IMR-90 (cell line): Measurements from ENCODE around the gene SRSF4. TPM values are rescaled to one million over a fixed set of nuclear protein-coding genes. Genes with fewer than 3 reads are reported as not detected.

ENCODE experiments used
- ATAC-seq: fragments of 200-7000 bp; cut with Tn5 transposase; 2 replicates; pipeline ENCODE4 v1.9.1; 2020; ENCODE audit warnings: low read depth, mild to moderate bottlenecking, moderate library complexity
- BruUV-seq: library from RNA; stranded (reverse); fragments of 400-500 nt; replicated peaks from 2 replicates; lab custom pipeline; 2021; lab: Mats Ljungman, UMichigan
- CTCF ChIA-PET: fragments of 300-600 bp; formaldehyde crosslinking; extraction: SDS; loops from one replicate; lab custom pipeline; 2021; ENCODE audit warnings: antibody characterized with exemption; lab: Yijun Ruan, JAX
- POLR2A ChIA-PET: fragments of 300-600 bp; sonication (Branson Sonifier 250); formaldehyde crosslinking; loops from one replicate; lab custom pipeline; 2022; ENCODE audit warnings: antibody characterized with exemption; ENCODE audit not compliant: unreplicated experiment; lab: Charles Lee
- DNase-seq: peaks from one replicate; pipeline ENCODE4 v3.0.0; 2013
- H2AFZ ChIP-seq: replicated peaks from 2 replicates; pipeline ENCODE3; 2013; ENCODE audit warnings: low read length, mild to moderate bottlenecking; ENCODE audit not compliant: poor library complexity
- H2AK5ac ChIP-seq: 2 replicates; pipeline ENCODE4 v1.6.1; 2013; ENCODE audit warnings: low read depth, low read length, inconsistent platforms
- H2AK9ac ChIP-seq: replicated peaks from 2 replicates; pipeline ENCODE3; 2013; ENCODE audit warnings: mild to moderate bottlenecking, low read depth, low read length, moderate library complexity; ENCODE audit not compliant: poor library complexity
- H2BK120ac ChIP-seq: 2 replicates; pipeline ENCODE4 v1.6.1; 2013; ENCODE audit warnings: low read depth, low read length, inconsistent platforms
- H2BK15ac ChIP-seq: 3 replicates; pipeline ENCODE4 v1.6.1; 2013; ENCODE audit warnings: low read depth, low read length, inconsistent platforms
- H2BK20ac ChIP-seq: 2 replicates; pipeline ENCODE4 v1.6.1; 2013; ENCODE audit warnings: low read depth, mild to moderate bottlenecking, inconsistent platforms, low read length, moderate library complexity
- H2BK5ac ChIP-seq: 2 replicates; pipeline ENCODE4 v1.6.1; 2013; ENCODE audit warnings: mild to moderate bottlenecking, low read depth, low read length, inconsistent platforms; ENCODE audit not compliant: poor library complexity, severe bottlenecking
- H3K14ac ChIP-seq: replicated peaks from 2 replicates; pipeline ENCODE4 v1.6.1; 2013; ENCODE audit warnings: low read depth, low read length, inconsistent platforms
- H3K18ac ChIP-seq: 2 replicates; pipeline ENCODE4 v1.6.1; 2013; ENCODE audit warnings: low read depth, low read length, control low read depth
- H3K23ac ChIP-seq: 2 replicates; pipeline ENCODE4 v1.6.1; 2013; ENCODE audit warnings: low read depth, low read length, inconsistent platforms
- H3K27ac ChIP-seq: 2 replicates; pipeline ENCODE4 v1.5.1; 2013; ENCODE audit warnings: mild to moderate bottlenecking, control low read depth, low read length; ENCODE audit not compliant: insufficient read depth
- H3K27me3 ChIP-seq: 2 replicates; pipeline ENCODE4 v1.6.1; 2013; ENCODE audit warnings: low read length; ENCODE audit not compliant: control insufficient read depth, insufficient read depth
- H3K36me3 ChIP-seq: 2 replicates; pipeline ENCODE4 v1.6.1; 2013; ENCODE audit warnings: low read length, mixed read lengths; ENCODE audit not compliant: control insufficient read depth, insufficient read depth
- H3K4ac ChIP-seq: 2 replicates; pipeline ENCODE4 v1.6.1; 2013; ENCODE audit warnings: low read depth, low read length, inconsistent platforms
- H3K4me1 ChIP-seq: 2 replicates; pipeline ENCODE4 v1.6.1; 2013; ENCODE audit warnings: low read length, mixed read lengths; ENCODE audit not compliant: control insufficient read depth, insufficient read depth
- H3K4me2 ChIP-seq: 2 replicates; pipeline ENCODE4 v1.6.1; 2013; ENCODE audit warnings: low read depth, mild to moderate bottlenecking, control low read depth, low read length, moderate library complexity
- H3K4me3 ChIP-seq: 2 replicates; pipeline ENCODE4 v1.5.1; 2013; ENCODE audit warnings: low read depth, mild to moderate bottlenecking, control low read depth, low read length, moderate library complexity; ENCODE audit not compliant: insufficient read depth
- H3K56ac ChIP-seq: 2 replicates; pipeline ENCODE4 v1.6.1; 2013; ENCODE audit warnings: low read length, inconsistent platforms; ENCODE audit not compliant: insufficient read depth; ENCODE audit errors: extremely low read depth
- H3K79me1 ChIP-seq, 2 experiments: 2 replicates each; pipeline ENCODE4 v1.6.1; 2013; ENCODE audit warnings: low read length in 2 of 2, inconsistent platforms in 1 of 2, low read depth in 1 of 2
- H3K9ac ChIP-seq: 2 replicates; pipeline ENCODE4 v1.6.1; 2013; ENCODE audit warnings: low read depth, low read length, control low read depth
- H3K9me1 ChIP-seq: 2 replicates; pipeline ENCODE4 v1.6.1; 2013; ENCODE audit warnings: low read length, inconsistent platforms; ENCODE audit not compliant: insufficient read depth
- H3K9me3 ChIP-seq: 2 replicates; pipeline ENCODE4 v1.6.1; 2013; ENCODE audit warnings: low read length; ENCODE audit not compliant: control insufficient read depth, insufficient read depth
- H4K20me1 ChIP-seq: 2 replicates; pipeline ENCODE4 v1.6.1; 2013; ENCODE audit warnings: low read length, inconsistent platforms; ENCODE audit not compliant: insufficient read depth
- H4K5ac ChIP-seq: 2 replicates; pipeline ENCODE4 v1.6.1; 2013; ENCODE audit warnings: mild to moderate bottlenecking, low read depth, low read length, control low read depth
- H4K8ac ChIP-seq, 2 experiments: 2 replicates each; pipeline ENCODE4 v1.6.1; 2013; ENCODE audit warnings: low read depth in 2 of 2, low read length in 2 of 2, control low read depth in 1 of 2, inconsistent platforms in 1 of 2
- H4K91ac ChIP-seq: 2 replicates; pipeline ENCODE4 v1.6.1; 2013; ENCODE audit warnings: low read depth, low read length, inconsistent platforms; ENCODE audit not compliant: insufficient read depth
- BHLHE40 ChIP-seq: fragments of 150-350 bp; IDR thresholded peaks from 2 replicates; pipeline ENCODE4 v1.6.1; 2016; ENCODE audit warnings: mild to moderate bottlenecking, low read depth, low read length
- CEBPB ChIP-seq: IDR thresholded peaks from 2 replicates; pipeline ENCODE4 v1.6.1; 2012; ENCODE audit warnings: low read depth, low read length, improper control_type of control experiment
- CHD1 ChIP-seq: IDR thresholded peaks from 2 replicates; pipeline ENCODE4 v1.6.1; 2012; ENCODE audit warnings: low read depth, low read length, improper control_type of control experiment
- FOS ChIP-seq: fragments of 150-350 bp; IDR thresholded peaks from 2 replicates; pipeline ENCODE4 v1.6.1; 2016; ENCODE audit warnings: low read depth, low read length
- MAFK ChIP-seq: IDR thresholded peaks from 2 replicates; pipeline ENCODE4 v1.6.1; 2012; ENCODE audit warnings: low read depth, low read length, improper control_type of control experiment
- MAZ ChIP-seq: IDR thresholded peaks from 2 replicates; pipeline ENCODE4 v1.6.1; 2012; ENCODE audit warnings: low read depth, mild to moderate bottlenecking, low read length, improper control_type of control experiment, moderate library complexity, borderline replicate concordance
- MXI1 ChIP-seq: IDR thresholded peaks from 2 replicates; pipeline ENCODE4 v1.6.1; 2012; ENCODE audit warnings: low read depth, mild to moderate bottlenecking, low read length, moderate library complexity, borderline replicate concordance
- NFE2L2 ChIP-seq: fragments of 150-350 bp; IDR thresholded peaks from 2 replicates; pipeline ENCODE4 v1.6.1; 2016; ENCODE audit warnings: low read depth, mild to moderate bottlenecking, low read length
- POLR2A ChIP-seq: IDR thresholded peaks from 2 replicates; pipeline ENCODE4 v1.6.1; 2012; ENCODE audit warnings: mild to moderate bottlenecking, low read depth, low read length
- RCOR1 ChIP-seq: IDR thresholded peaks from 2 replicates; pipeline ENCODE4 v1.6.1; 2012; ENCODE audit warnings: mild to moderate bottlenecking, low read length, improper control_type of control experiment; ENCODE audit not compliant: insufficient replicate concordance
- RFX5 ChIP-seq: IDR thresholded peaks from 2 replicates; pipeline ENCODE4 v1.8.0; 2012; ENCODE audit warnings: low read depth, mild to moderate bottlenecking, low read length, moderate library complexity
- SMC3 ChIP-seq: fragments of 150-350 bp; IDR thresholded peaks from 2 replicates; pipeline ENCODE4 v1.6.1; 2016; ENCODE audit warnings: low read depth, mild to moderate bottlenecking, antibody characterized with exemption, low read length, moderate library complexity
- WGBS, 2 experiments: methylation state at CpG; one replicate each; pipeline versions ENCODE4 v1.1.5 to v1.1.7; 2013; ENCODE audit warnings: missing lambda C conversion rate in 2 of 2; ENCODE audit not compliant: insufficient read length in 1 of 2; ENCODE audit errors: extremely low coverage in 2 of 2; 5-methylcytosine and 5-hydroxymethylcytosine counted together
- dilution Hi-C: fragments of 300-500 bp; cut with HindIII; formaldehyde crosslinking; loops from one replicate; pipeline ENCODE4 v1.14.3; 2018; ENCODE audit warnings: low sequenced_read_pairs; ENCODE audit not compliant: unreplicated experiment
- in situ Hi-C: fragments of 300-500 bp; cut with MboI; formaldehyde crosslinking; loops from 3 replicates; pipeline ENCODE4 v1.14.3; 2019; ENCODE audit warnings: low sequenced_read_pairs, inconsistent platforms, mixed read lengths
- intact Hi-C: fragments of 100-400 bp; cut with micrococcal nuclease; formaldehyde crosslinking; loops from 2 replicates; pipeline ENCODE4 v1.10.0; 2022
- polyA plus RNA-seq, 3 experiments: library from polyadenylated mRNA; depleted of rRNA; stranded (reverse); fragments of >200 nt; gene quantifications; 2 replicates each; pipeline ENCODE4 v1.2.3, GENCODE V29; 2012; ENCODE audit warnings: low replicate concordance in 1 of 3
- total RNA-seq: library from RNA; depleted of rRNA; stranded (reverse); fragments of >200 nt; gene quantifications from 2 replicates; pipeline ENCODE4 v1.2.3, GENCODE V29; 2012
- TF ChIP-seq, protein P1 (sequence below): conservative IDR thresholded peaks from 2 replicates; pipeline ENCODE4 v1.5.1; 2012; ENCODE audit warnings: mild to moderate bottlenecking, low read depth, low read length, improper control_type of control experiment
- TF ChIP-seq, protein P2 (sequence below): fragments of 150-350 bp; IDR thresholded peaks from 2 replicates; pipeline ENCODE4 v1.6.1; 2016; ENCODE audit warnings: low read depth, mild to moderate bottlenecking, low read length, moderate library complexity, borderline replicate concordance
- TF ChIP-seq, protein P3 (sequence below): fragments of 150-350 bp; IDR thresholded peaks from 2 replicates; pipeline ENCODE4 v1.6.1; 2017; ENCODE audit warnings: mild to moderate bottlenecking, antibody characterized with exemption, low read length, low read depth

SRSF4 gene
- total and polyA plus RNA-seq, 2 of the 4 experiments (the other 2 are of a cell fraction): 20.8 to 48.5 TPM

DNA sequence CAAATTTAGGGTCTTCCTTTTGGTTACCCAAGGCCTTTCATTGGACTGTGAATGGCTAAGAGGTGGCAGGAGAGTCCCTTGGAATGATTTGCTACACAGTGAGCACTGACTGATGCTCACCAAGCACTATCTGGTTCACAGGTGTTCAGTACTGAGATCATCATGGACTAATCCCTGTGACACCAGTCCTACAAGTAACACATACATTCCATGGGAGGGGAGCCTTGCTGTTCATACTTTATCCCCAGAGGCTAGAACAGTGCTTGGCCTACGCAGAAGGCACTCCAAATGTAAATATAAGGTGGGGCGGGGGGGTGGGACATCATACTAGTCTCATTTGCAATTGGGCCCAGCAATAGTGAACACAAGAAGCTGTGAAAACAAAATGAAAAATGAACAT, 37.5 kb downstream of the SRSF4 start (continued):
- TF ChIP-seq BHLHE40 (no peak), MAZ (no peak)

DNA sequence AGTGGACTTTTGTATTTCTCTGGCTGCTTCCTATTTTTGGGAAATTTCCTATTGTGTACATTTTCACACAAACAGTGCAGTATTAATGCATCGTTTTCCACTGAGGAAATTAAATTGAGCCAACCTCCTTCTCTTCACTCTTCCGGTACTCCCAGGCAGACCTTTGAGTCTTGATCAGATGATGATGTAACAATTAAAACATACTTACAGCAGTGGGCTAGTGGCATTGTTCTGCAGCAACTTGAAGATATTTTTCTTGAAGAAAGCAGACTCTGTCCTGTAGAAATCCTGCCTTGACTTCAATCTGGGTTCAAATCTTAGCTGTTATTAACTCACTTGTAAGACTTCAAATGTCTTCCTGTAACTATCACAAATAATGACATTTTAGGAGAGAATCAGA, 39.0 kb downstream of the SRSF4 start:
- Histone ChIP-seq H2AFZ (no peak overlapping the region), H3K9me1 (peaks cover 8% of the 10 kb centered on the region; the same call in 1 of the 2 replicates), H4K5ac (no peak overlapping the region), H2BK5ac (no peak overlapping the region), H4K20me1 (peaks cover 14% of the 10 kb centered on the region), H3K27me3 (no peaks in the 10 kb centered on the region), H3K27ac (no peak overlapping the region), H3K4ac (no peak overlapping the region), H3K79me1 (peaks cover 5 to 22% of the 10 kb centered on the region in 2 experiments; a peak in 3 of 4 replicates), H2BK15ac (no peak overlapping the region), H4K91ac (no peak overlapping the region), H3K9me3 (no peaks in the 10 kb centered on the region), H4K8ac (no peak overlapping the region), H3K4me2 (no peak overlapping the region), H3K4me1 (peaks cover 9% of the 10 kb centered on the region), H3K36me3 (peaks cover 9% of the 10 kb centered on the region), H3K56ac (no peak overlapping the region), H3K14ac (no peak overlapping the region), H3K9ac (no peak overlapping the region), H3K23ac (no peak overlapping the region), H2BK20ac (no peak overlapping the region), H2AK9ac (no peak overlapping the region), H2AK5ac (no peak overlapping the region), H2BK120ac (no peak overlapping the region), H3K4me3 (no peak overlapping the region), H3K18ac (no peak overlapping the region)
- no peak for TF ChIP-seq MAFK
- TF ChIP-seq FOS: no peak
- no peak for TF ChIP-seq CEBPB
- TF ChIP-seq MAZ: no peak
- TF ChIP-seq CHD1: no peak
- no peak for TF ChIP-seq MXI1
- TF ChIP-seq, protein P1, sequence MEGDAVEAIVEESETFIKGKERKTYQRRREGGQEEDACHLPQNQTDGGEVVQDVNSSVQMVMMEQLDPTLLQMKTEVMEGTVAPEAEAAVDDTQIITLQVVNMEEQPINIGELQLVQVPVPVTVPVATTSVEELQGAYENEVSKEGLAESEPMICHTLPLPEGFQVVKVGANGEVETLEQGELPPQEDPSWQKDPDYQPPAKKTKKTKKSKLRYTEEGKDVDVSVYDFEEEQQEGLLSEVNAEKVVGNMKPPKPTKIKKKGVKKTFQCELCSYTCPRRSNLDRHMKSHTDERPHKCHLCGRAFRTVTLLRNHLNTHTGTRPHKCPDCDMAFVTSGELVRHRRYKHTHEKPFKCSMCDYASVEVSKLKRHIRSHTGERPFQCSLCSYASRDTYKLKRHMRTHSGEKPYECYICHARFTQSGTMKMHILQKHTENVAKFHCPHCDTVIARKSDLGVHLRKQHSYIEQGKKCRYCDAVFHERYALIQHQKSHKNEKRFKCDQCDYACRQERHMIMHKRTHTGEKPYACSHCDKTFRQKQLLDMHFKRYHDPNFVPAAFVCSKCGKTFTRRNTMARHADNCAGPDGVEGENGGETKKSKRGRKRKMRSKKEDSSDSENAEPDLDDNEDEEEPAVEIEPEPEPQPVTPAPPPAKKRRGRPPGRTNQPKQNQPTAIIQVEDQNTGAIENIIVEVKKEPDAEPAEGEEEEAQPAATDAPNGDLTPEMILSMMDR: no peak
- no peak for TF ChIP-seq RCOR1
- TF ChIP-seq, protein P2, sequence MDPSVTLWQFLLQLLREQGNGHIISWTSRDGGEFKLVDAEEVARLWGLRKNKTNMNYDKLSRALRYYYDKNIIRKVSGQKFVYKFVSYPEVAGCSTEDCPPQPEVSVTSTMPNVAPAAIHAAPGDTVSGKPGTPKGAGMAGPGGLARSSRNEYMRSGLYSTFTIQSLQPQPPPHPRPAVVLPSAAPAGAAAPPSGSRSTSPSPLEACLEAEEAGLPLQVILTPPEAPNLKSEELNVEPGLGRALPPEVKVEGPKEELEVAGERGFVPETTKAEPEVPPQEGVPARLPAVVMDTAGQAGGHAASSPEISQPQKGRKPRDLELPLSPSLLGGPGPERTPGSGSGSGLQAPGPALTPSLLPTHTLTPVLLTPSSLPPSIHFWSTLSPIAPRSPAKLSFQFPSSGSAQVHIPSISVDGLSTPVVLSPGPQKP: no peak
- TF ChIP-seq BHLHE40: no peak
- TF ChIP-seq RFX5: no peak
- no peak for TF ChIP-seq POLR2A
- TF ChIP-seq, protein P3, sequence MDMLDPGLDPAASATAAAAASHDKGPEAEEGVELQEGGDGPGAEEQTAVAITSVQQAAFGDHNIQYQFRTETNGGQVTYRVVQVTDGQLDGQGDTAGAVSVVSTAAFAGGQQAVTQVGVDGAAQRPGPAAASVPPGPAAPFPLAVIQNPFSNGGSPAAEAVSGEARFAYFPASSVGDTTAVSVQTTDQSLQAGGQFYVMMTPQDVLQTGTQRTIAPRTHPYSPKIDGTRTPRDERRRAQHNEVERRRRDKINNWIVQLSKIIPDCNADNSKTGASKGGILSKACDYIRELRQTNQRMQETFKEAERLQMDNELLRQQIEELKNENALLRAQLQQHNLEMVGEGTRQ: no peak
- TF ChIP-seq NFE2L2: no peak
- TF ChIP-seq SMC3: no peak
- CTCF ChIA-PET: no interaction called here
- no CpG with 5 or more reads among the region's 2 CpGs for WGBS, 2 experiments
- dilution Hi-C loops (no loop called here), in situ Hi-C loops (no loop called here), intact Hi-C loops (no loop called here)
- no TSS peak for BruUV-seq
- DNase-seq (no peak), ATAC-seq (no peak)
- POLR2A ChIA-PET: no interaction called here
